Cardiac muscle cell (in vitro differentiated cells and primary cell): ENCODE measurements around the gene KRTAP5-4. TPM values are rescaled to one million over a fixed set of nuclear protein-coding genes. Genes with fewer than 3 reads are reported as not detected.
A peak's percentile ranks its signal among the peaks of the same experiment; 100 is the strongest.

Source experiments
- DNase-seq, 2 donors: peaks; one replicate each; pipeline versions ENCODE4 v3.0.0 to v3.0.0-alpha.2; 2010 to 2017; ENCODE audit warnings: low read depth in 1 of 2, low spot score in 1 of 2
- H3K27ac ChIP-seq: fragments of 200-600 bp; sonication (generic); 2 replicates; pipeline ENCODE4 v1.5.1; 2016
- H3K27me3 ChIP-seq: fragments of 200-600 bp; sonication (generic); 2 replicates; pipeline ENCODE4 v1.6.0; 2016; ENCODE audit warnings: control low read depth
- H3K36me3 ChIP-seq: fragments of 200-600 bp; sonication (generic); 2 replicates; pipeline ENCODE4 v1.5.1; 2016; ENCODE audit warnings: control low read depth
- H3K4me1 ChIP-seq: fragments of 200-600 bp; sonication (generic); 2 replicates; pipeline ENCODE4 v1.8.1; 2017; ENCODE audit warnings: low read depth, mild to moderate bottlenecking, mixed run types
- H3K4me3 ChIP-seq: fragments of 200-600 bp; sonication (generic); 2 replicates; pipeline ENCODE4 v1.5.1; 2016; ENCODE audit warnings: mild to moderate bottlenecking
- H3K9me3 ChIP-seq: fragments of 200-600 bp; sonication (generic); 2 replicates; pipeline ENCODE4 v1.5.1; 2017; ENCODE audit warnings: low read depth, mild to moderate bottlenecking, control low read depth
- polyA plus RNA-seq: library from polyadenylated mRNA; unstranded; fragments of >200 nt; fragmentation: Nextera tagmentation; extraction: Ambion mirVana; gene quantifications from 2 replicates; pipeline ENCODE4 v1.2.1, GENCODE V29; 2016
- total RNA-seq: library from RNA; depleted of rRNA; stranded (reverse); fragments of >200 nt; gene quantifications from 2 replicates; pipeline ENCODE4 v1.2.3, GENCODE V29; 2016
- TF ChIP-seq, protein P1 (sequence below): IDR thresholded peaks from 2 replicates; pipeline ENCODE4 v1.5.1; 2012; ENCODE audit warnings: low read depth, mild to moderate bottlenecking, low read length

The KRTAP5-4 gene
- total and polyA plus RNA-seq, 2 experiments from 2014 or later, result not detected

DNA sequence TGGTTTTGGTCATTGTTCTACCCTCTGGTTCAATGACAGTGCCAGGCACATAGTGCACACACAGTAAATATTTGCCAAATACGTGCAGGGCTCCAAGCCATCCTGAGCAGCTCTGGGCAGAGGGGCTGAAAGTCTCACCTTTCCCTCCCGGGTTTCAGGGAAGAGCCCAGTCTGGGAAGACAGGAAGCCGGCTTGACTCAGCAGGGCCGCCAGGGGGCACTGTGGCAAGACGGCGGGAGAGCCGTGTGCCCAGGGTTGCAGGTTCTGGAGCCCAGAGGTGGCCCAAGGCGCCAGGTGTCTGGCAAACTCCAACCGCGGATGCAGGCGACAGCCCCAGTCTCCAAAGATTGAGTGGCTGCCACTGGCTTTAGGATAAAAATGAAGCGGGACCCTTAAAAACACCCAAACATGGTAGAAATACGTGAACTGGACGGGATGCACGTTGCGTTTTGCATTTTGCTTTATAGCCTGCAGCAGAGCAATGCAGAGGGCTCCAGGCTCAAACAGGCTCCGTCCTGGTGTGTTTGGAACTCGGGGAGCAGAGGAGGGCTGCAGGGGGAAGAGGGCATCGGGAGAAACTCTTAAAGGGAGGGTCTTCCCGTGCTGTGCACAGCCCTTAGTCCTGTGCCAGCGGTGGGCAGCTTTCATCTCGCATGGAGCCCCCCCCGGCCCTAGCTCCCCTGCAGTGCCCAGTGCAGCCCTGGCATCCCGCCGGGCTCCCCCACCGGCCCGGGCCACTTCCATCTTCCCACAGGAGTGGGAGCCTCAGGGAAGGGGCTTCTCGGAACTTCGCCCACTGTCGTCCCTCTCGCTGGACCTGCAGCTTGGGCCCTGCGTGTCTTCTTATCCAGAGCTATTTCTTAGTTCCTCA is 18.4 kb upstream of the KRTAP5-4 start:
- Histone ChIP-seq H3K9me3 (no peaks in the 10 kb centered on the region), H3K27ac (no peak overlapping the region), H3K4me3 (no peak overlapping the region), H3K4me1 (no peaks in the 10 kb centered on the region), H3K36me3 (no peaks in the 10 kb centered on the region), H3K27me3 (peaks cover 4% of the 10 kb centered on the region)
- DNase-seq, result peak; percentile 36 to 62
- TF ChIP-seq, protein P1, sequence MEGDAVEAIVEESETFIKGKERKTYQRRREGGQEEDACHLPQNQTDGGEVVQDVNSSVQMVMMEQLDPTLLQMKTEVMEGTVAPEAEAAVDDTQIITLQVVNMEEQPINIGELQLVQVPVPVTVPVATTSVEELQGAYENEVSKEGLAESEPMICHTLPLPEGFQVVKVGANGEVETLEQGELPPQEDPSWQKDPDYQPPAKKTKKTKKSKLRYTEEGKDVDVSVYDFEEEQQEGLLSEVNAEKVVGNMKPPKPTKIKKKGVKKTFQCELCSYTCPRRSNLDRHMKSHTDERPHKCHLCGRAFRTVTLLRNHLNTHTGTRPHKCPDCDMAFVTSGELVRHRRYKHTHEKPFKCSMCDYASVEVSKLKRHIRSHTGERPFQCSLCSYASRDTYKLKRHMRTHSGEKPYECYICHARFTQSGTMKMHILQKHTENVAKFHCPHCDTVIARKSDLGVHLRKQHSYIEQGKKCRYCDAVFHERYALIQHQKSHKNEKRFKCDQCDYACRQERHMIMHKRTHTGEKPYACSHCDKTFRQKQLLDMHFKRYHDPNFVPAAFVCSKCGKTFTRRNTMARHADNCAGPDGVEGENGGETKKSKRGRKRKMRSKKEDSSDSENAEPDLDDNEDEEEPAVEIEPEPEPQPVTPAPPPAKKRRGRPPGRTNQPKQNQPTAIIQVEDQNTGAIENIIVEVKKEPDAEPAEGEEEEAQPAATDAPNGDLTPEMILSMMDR, result peak; percentile 86

GRCh38 chr11:1639666-1640065 is 17.7 kb upstream of the KRTAP5-4 start:
- H3K9me3 ChIP-seq, result no peaks in the 10 kb centered on the region
- no peak overlapping the region for H3K4me3 ChIP-seq
- H3K36me3 ChIP-seq, result no peaks in the 10 kb centered on the region
- no peak for DNase-seq
- H3K27ac ChIP-seq, result no peak overlapping the region
- TF ChIP-seq, protein P1, result no peak
- H3K27me3 ChIP-seq, result peaks cover 7% of the 10 kb centered on the region
- H3K4me1 ChIP-seq, result no peaks in the 10 kb centered on the region

DNA sequence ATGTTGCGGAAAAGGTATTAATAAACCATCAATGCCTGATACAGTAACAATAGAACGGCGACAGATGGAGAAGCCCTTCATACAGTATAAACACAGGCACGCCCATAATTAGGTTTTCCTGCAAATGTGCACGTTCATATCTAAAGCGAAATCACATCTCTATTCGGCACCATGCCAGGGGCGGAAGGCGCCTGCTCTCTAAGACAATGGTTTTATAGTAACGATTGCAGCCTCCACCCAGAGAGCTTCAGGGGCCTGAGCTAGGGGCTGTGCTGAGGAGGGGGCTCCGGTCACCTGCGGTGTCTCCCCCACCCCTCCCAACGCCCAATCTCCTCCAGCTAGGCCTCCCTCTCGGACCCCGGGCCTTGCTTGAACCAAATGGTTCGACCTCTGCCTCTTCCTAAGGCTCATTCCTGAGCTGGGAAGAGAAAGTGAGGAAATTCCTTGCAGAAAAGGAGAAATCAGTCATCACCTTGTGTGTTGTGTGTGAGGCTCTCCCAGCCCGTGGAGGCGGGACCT is 17.2 kb upstream of the KRTAP5-4 start:
- Histone ChIP-seq H3K4me3 (no peak overlapping the region), H3K27ac (no peak overlapping the region), H3K36me3 (no peaks in the 10 kb centered on the region), H3K9me3 (no peaks in the 10 kb centered on the region), H3K27me3 (peaks cover 8% of the 10 kb centered on the region), H3K4me1 (no peaks in the 10 kb centered on the region)
- TF ChIP-seq, protein P1, result no peak
- no peak for DNase-seq

- no peak for DNase-seq
- Histone ChIP-seq H3K36me3 (no peaks in the 10 kb centered on the region), H3K27ac (no peak overlapping the region), H3K4me3 (no peak overlapping the region), H3K4me1 (no peaks in the 10 kb centered on the region), H3K9me3 (no peaks in the 10 kb centered on the region), H3K27me3 (peaks cover 14% of the 10 kb centered on the region)
- TF ChIP-seq, protein P1, result no peak
These were observed 16.4 kb upstream of the KRTAP5-4 start for GRCh38 chr11:1638344-1638743.

- Histone ChIP-seq H3K36me3 (no peaks in the 10 kb centered on the region), H3K27ac (no peak overlapping the region), H3K4me3 (no peak overlapping the region), H3K4me1 (no peaks in the 10 kb centered on the region), H3K9me3 (no peaks in the 10 kb centered on the region), H3K27me3 (peaks cover 17% of the 10 kb centered on the region)
- TF ChIP-seq, protein P1, result no peak
- no peak for DNase-seq
These were observed 15.7 kb upstream of the KRTAP5-4 start for GRCh38 chr11:1637628-1638027.
